NCI-H524 (cell line): ENCODE results near the gene KLK14.

Experiments used
- DNase-seq, 2 experiments: peaks; one replicate each; lab custom pipeline; 2025; lab: John Stamatoyannopoulos, UW

Gene KLK14

GRCh38 chr19:51108066-51108804, 25.5 kb upstream of the KLK14 start, which contains the start of gene CTU1:
Gene CTU1, minus strand, starts transcription at chr19:51108409. Its CDS starts 3,840 bp downstream, at chr19:51104569.
- DNase-seq: peak; percentile 99 to 100

- DNase-seq: no peak
These were observed 24.8 kb upstream of the KLK14 start for GRCh38 chr19:51107406-51108065.

GRCh38 chr19:51103926-51104341, 21.2 kb upstream of the KLK14 start:
- DNase-seq: no peak

GRCh38 chr19:51102991-51103390, 20.3 kb upstream of the KLK14 start:
- no peak for DNase-seq

GRCh38 chr19:51101171-51101865, 18.6 kb upstream of the KLK14 start:
- DNase-seq: no peak

- DNase-seq: no peak
These were observed 17.9 kb upstream of the KLK14 start for GRCh38 chr19:51100601-51101000.

- DNase-seq: no peak
These were observed 16.3 kb upstream of the KLK14 start for GRCh38 chr19:51099047-51099382.

GRCh38 chr19:51098365-51099046, 15.8 kb upstream of the KLK14 start:
- no peak for DNase-seq

- no peak for DNase-seq
These were observed 15.1 kb upstream of the KLK14 start for GRCh38 chr19:51097796-51098195.

GRCh38 chr19:51097166-51097738, 14.6 kb upstream of the KLK14 start:
- DNase-seq: peak in 1 of 2 experiments; percentile 27

- DNase-seq: no peak
These were observed 13.9 kb upstream of the KLK14 start for GRCh38 chr19:51096473-51097165.

- peak in 1 of 2 experiments; percentile 31 for DNase-seq
These were observed 12.1 kb upstream of the KLK14 start for GRCh38 chr19:51094696-51095279.

GRCh38 chr19:51093510-51094345, 11.0 kb upstream of the KLK14 start:
- DNase-seq: no peak

GRCh38 chr19:51093101-51093500, 10.4 kb upstream of the KLK14 start:
- no peak for DNase-seq

GRCh38 chr19:51091895-51092873, 9.5 kb upstream of the KLK14 start:
- no peak for DNase-seq

GRCh38 chr19:51091126-51091525, 8.4 kb upstream of the KLK14 start:
- DNase-seq: no peak

GRCh38 chr19:51090471-51090870, 7.8 kb upstream of the KLK14 start:
- no peak for DNase-seq

GRCh38 chr19:51089786-51090185, 7.1 kb upstream of the KLK14 start:
- DNase-seq: no peak
